OCI-LY7 (cell line): Measurements from ENCODE around the gene DPM3.

ENCODE experiments used
- EZH2phosphoT487 ChIP-seq: fragments of 200-600 bp; sonication (generic); IDR thresholded peaks from 2 replicates; pipeline ENCODE4 v1.6.1; 2018; ENCODE audit warnings: low read depth, borderline replicate concordance, mild to moderate bottlenecking, mixed run types, antibody characterized with exemption, low read length, moderate library complexity, mixed read lengths
- TF ChIP-seq, protein P1 (sequence below): fragments of 200-600 bp; sonication (generic); conservative IDR thresholded peaks from 2 replicates; pipeline ENCODE4 v1.5.1; 2014; ENCODE audit warnings: mild to moderate bottlenecking, antibody characterized with exemption, low read length, moderate library complexity, mixed read lengths

DNA sequence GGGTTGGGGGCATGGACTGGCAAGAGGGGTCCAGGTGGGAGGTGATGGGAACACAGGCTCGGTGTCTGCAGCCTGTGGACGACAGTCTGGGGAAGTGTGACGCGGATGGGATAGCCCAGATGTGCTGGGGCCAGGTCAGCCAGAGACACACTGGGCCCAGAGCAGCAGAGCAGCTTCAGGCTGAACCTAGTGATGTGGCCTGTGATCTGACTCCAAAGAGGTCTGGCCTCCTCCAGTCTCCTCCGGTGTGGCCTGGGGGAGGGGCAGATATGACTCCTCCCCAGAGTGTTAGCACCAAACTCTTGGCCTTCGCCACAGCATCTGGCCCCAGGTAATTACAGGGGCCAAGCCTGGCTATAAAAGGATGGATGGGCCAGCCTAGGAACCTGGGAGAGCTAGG is 48.2 kb downstream of the DPM3 start:
- TF ChIP-seq, protein P1, sequence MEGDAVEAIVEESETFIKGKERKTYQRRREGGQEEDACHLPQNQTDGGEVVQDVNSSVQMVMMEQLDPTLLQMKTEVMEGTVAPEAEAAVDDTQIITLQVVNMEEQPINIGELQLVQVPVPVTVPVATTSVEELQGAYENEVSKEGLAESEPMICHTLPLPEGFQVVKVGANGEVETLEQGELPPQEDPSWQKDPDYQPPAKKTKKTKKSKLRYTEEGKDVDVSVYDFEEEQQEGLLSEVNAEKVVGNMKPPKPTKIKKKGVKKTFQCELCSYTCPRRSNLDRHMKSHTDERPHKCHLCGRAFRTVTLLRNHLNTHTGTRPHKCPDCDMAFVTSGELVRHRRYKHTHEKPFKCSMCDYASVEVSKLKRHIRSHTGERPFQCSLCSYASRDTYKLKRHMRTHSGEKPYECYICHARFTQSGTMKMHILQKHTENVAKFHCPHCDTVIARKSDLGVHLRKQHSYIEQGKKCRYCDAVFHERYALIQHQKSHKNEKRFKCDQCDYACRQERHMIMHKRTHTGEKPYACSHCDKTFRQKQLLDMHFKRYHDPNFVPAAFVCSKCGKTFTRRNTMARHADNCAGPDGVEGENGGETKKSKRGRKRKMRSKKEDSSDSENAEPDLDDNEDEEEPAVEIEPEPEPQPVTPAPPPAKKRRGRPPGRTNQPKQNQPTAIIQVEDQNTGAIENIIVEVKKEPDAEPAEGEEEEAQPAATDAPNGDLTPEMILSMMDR: no peak
- TF ChIP-seq EZH2phosphoT487: no peak
